SIG-M5 (cell line): ENCODE measurements around the gene AP4B1.
"Not testable (repeated sequence)": the region's sequence is repeated elsewhere in the genome, so short reads cannot be mapped to it uniquely, and the experiment has no call there.

Experiments
- DNase-seq: peaks from one replicate; lab custom pipeline; 2025; lab: John Stamatoyannopoulos, UW

AP4B1 gene

DNA sequence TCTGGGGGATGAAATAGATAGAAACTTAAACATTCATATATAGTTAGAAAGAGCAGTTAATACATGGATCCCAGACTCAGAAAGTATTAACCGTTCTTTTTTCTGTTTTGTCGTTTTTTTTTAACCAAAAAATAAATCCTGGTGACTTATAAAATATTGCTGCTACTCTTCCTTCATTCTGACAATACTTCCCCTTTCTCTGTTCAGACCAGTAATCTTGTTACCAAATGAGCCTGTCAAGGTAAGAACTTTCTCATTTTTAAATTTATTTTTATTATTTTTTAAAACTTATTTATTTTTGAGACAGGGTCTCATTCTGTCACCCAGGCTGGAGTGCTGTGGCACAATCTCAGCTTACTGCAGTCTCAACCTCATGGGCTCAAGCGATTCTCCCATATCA, 46.8 kb downstream of the AP4B1 start:
- DNase-seq: no peak

DNA sequence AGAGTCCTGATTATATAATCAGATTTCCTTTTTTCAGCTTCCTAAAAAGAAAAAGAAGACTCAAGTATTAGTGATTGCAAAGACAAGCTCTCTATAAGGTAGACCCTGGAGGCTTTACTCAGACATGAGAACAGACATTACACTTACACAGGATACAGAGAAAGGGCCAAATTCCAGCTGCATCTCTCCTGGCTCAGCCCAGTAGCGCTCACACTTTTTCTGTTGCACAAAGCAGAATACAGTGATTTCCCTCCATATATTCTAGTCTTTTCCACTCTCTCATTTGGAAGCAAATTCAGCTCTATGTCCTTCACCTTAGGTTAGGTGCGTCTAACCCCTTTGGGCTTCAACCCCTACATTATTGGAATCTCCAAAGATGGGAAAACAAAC, 48.2 kb downstream of the AP4B1 start:
- no peak for DNase-seq

DNA sequence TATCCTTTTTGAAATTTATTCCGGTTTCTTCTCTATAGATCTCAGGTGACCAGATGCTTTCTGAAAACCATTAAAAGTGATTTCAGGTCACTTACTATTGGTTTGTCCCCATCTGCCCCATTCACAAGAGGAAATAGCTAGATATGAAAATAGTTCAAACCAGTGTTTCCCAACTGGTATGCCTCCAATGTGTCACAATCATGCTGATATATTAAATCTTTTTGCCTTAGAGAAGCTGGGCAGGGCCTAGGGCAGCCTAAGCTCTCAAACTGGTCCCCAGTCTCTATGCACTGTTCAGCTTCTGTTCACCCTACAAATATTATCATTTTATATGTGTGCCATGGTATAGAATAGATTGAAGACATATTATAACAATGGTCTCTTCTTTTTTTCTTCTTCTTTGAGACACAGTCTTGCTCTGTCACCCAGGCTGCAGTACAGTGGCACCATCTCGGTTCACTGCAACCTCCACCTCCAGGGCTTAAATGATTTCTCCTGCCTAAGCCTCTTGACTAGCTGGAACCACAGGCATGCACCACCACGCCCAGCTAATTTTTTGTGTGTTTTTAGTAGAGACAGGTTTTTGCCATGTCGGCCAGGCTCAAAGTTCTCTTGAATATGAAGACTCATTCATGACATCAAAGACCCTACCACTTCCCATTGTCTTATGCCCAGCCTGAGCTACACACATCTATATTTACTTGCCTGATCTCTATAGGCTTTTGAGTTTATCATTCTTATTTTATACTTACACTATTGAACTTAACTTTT, 48.8 kb downstream of the AP4B1 start:
- DNase-seq: no peak

DNA sequence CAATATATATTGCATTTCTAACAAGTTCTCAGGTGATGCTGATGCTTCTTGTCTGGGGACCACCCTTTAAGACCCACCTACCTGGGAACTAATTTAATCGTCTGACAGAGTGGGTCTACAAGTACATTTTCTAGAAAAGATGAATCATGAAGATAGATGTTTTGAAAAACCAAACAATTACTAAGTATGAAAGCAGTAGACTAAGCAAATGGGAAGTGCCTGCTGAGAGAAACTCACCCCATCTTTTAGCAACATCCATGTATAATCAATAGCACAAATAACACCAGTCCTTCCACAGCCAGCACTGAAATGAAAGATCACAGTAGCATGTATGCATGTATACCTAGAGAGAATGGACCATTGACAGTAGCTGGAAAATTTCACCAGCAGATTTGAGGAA, 50.4 kb downstream of the AP4B1 start:
- no peak for DNase-seq

DNA sequence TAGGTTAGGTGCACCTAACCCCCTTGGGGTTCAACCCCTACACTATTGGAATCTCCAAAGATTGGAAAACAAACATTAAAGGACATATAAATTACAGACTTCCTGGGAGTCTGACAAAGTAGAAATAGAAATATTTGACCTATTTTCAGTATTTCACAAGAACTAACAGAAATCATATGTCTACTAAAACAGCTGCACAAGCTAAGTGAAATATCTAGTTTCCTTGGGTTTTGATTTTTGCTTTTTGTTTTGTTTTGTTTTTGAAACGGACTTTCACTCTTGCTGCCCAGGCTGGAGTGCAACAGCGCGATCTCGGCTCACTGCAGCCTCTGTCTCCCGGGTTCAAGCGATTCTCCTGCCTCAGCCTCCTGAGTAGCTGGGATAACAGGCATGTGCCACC, 51.9 kb downstream of the AP4B1 start:
- not testable (repeated sequence) for DNase-seq

DNA sequence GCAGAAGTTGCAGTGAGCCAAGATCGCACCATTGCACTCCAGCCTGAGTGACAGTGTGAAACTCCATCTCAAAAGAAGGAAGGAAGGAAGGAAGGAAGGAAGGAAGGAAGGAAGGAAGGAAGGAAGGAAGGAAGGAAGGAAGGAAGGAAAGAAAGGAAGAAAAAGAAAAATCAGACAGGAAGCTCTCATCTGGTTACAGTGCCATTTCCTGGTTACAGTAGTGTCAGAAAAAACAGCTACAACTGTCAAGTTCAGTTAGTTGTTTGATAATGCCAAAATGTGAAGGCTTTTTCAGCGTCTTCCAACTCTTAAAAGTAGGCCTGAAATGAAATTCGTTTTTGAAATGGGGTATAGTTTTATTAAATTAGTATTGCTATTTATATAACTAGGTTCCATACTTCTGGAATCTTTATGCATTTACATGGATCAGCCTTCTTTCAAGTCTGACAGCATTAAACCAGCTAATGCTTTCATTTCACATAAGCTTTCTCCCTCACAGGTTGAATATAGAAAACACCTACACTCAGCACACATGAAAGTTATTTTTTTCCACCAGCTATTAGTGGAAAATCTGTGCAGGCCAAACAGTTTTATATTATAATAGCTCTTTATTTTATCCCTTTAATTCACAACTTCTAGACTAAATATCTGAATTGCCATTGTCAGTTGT, 54.3 kb downstream of the AP4B1 start:
- no peak for DNase-seq

DNA sequence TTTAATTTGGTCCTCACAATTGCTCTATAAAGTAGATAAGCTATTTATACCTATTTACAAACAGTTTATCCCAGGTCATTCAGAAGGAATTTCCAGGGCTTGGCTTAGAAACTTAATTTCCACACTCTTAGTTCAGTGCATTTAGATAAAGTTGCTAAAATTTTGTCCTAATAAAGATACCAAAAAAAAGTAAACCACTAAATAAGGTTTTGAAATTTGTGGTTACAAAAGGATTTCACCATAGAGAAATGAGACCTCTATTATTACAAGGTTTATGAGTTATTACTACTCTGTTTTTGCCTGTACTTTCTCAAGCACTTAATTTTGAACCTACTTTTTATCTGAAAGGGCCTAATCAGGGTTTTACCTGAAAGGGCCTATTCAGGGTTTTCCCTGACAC, 55.5 kb downstream of the AP4B1 start:
- no peak for DNase-seq

DNA sequence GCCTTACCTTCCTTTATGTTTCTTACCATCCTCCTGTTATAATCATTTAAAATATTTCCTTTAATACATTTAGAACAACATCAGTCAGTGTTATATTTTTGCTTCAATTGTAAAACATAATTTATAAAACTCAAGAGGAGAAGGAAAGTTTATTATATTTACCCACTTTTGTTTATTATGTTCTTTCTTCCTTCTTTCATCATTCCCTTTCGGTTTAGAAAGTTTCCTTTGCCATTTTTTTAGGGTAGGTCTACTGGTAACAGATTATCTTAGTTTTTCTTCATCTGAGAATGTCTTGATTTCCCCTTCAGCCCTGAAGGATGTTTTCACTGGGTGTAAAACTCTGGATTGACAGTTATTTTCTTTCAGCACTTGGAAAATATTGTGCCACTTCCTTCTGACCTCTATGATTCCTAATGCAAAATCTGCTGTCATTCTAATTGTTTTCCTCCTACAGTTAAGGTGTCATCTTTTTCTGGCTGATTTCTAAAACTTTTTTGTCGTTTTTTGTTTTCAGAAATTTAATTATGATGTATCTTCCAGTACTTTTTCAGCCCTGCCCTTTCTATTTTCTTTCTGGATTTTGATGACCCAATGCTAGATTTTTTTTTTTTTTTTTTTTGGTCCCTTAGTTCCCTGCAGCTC, 58.1 kb downstream of the AP4B1 start:
- no peak for DNase-seq
